HG03342 (cell line): ENCODE data around the gene CAMK1G.

ENCODE experiments used
- ATAC-seq: cut with Tn5 transposase; IDR thresholded peaks from one replicate; pipeline ENCODE4 v1.9.1; 2021; ENCODE audit warnings: mild to moderate bottlenecking, moderate library complexity; ENCODE audit not compliant: unreplicated experiment

The CAMK1G gene

GRCh38 chr1:209583408-209583807 lies at the start of gene CAMK1G:
TSS of gene CAMK1G (plus strand) at chr1:209583714. CDS start at chr1:209594984, 11,270 bp downstream.
- no peak for ATAC-seq

- ATAC-seq = no peak
These were observed 48.8 kb upstream of the CAMK1G start for GRCh38 chr1:209534496-209535250.

GRCh38 chr1:209536843-209537242 lies 46.7 kb upstream of the CAMK1G start:
- ATAC-seq = no peak

- ATAC-seq = no peak
These were observed 46.0 kb upstream of the CAMK1G start for GRCh38 chr1:209537336-209538114.

GRCh38 chr1:209539576-209539975 lies 43.9 kb upstream of the CAMK1G start:
- no peak for ATAC-seq

GRCh38 chr1:209542585-209542984 lies 40.9 kb upstream of the CAMK1G start:
- no peak for ATAC-seq

GRCh38 chr1:209544098-209544497 lies 39.4 kb upstream of the CAMK1G start:
- ATAC-seq = no peak

- no peak for ATAC-seq
These were observed 38.1 kb upstream of the CAMK1G start for GRCh38 chr1:209545423-209545822.

GRCh38 chr1:209546390-209547085 lies 37.0 kb upstream of the CAMK1G start:
- ATAC-seq = no peak

GRCh38 chr1:209547626-209548025 lies 35.9 kb upstream of the CAMK1G start:
- ATAC-seq = no peak

- no peak for ATAC-seq
These were observed 33.9 kb upstream of the CAMK1G start for GRCh38 chr1:209549443-209550205.

GRCh38 chr1:209550519-209550918 lies 33.0 kb upstream of the CAMK1G start:
- no peak for ATAC-seq

GRCh38 chr1:209552406-209553264 lies 30.9 kb upstream of the CAMK1G start:
- no peak for ATAC-seq

- ATAC-seq = no peak
These were observed 28.5 kb upstream of the CAMK1G start for GRCh38 chr1:209554761-209555611.

- ATAC-seq = no peak
These were observed 27.3 kb upstream of the CAMK1G start for GRCh38 chr1:209556162-209556690.

- no peak for ATAC-seq
These were observed 26.3 kb upstream of the CAMK1G start for GRCh38 chr1:209557221-209557620.

GRCh38 chr1:209560529-209560928 lies 23.0 kb upstream of the CAMK1G start:
- no peak for ATAC-seq

GRCh38 chr1:209560952-209561351 lies 22.6 kb upstream of the CAMK1G start:
- no peak for ATAC-seq

GRCh38 chr1:209561532-209561931 lies 22.0 kb upstream of the CAMK1G start:
- ATAC-seq = no peak
